Regular cardiac myocyte (primary cell): Measurements from ENCODE around the gene ARHGEF9. TPM values are rescaled to one million over a fixed set of nuclear protein-coding genes. Genes with fewer than 3 reads are reported as not detected.

Experiments
- total RNA-seq: library from RNA; depleted of rRNA; stranded (reverse); fragments of >200 nt; gene quantifications from 2 replicates; pipeline ENCODE4 v1.2.3, GENCODE V29; 2014

The ARHGEF9 gene
- total RNA-seq, result 11.3 and 23.1 TPM in 2 replicates

GRCh38 chrX:63784902-63785707, at the start of gene ARHGEF9:
TSS of gene ARHGEF9 (minus strand) at chrX:63785214. CDS start at chrX:63785145, 69 bp downstream.

